ENCODE measurements around the gene LMNB1.

Gene LMNB1

GRCh38 chr5:126854526-126855110 lies 77.7 kb downstream of the LMNB1 start:
- Histone ChIP-seq H3K36me3 (ENCODE audit: insufficient read depth, low read length) (no peaks in the 10 kb centered on the region), H3K4me2 (ENCODE audit: low read length) (no peak overlapping the region), H3K9me3 (ENCODE audit: low read length) (no peaks in the 10 kb centered on the region), H4K20me1 (ENCODE audit: insufficient read depth, low read length) (no peaks in the 10 kb centered on the region), H3K9ac (ENCODE audit: low read length) (no peak overlapping the region), H3K9me2 (ENCODE audit: low read depth, low read length) (no peaks in the 10 kb centered on the region), H2AFZ (ENCODE audit: low read length) (no peak overlapping the region), H3K4me1 (ENCODE audit: insufficient read depth, low read length, severe bottlenecking) (peaks cover 17% of the 10 kb centered on the region), H3K27me3 (ENCODE audit: insufficient read depth, low read length) (no peaks in the 10 kb centered on the region), H3K4me3 (ENCODE audit: low read depth, low read length, poor library complexity, severe bottlenecking) (no peak overlapping the region), H3F3A (ENCODE audit: insufficient read depth, low read length) (no peaks in the 10 kb centered on the region), H3K79me2 (ENCODE audit: insufficient read depth, low read length) (no peaks in the 10 kb centered on the region), H3K27ac (ENCODE audit: low read depth, low read length, poor library complexity, severe bottlenecking) (no peak overlapping the region)
- TF ChIP-seq EZH2 (IDR thresholded peaks at IDR 0.05; ENCODE audit: borderline replicate concordance, low read length) = no peak
- no peak for TF ChIP-seq CTCF (IDR thresholded peaks at IDR 0.05; ENCODE audit: low read length)

- Histone ChIP-seq H3K4me3 (ENCODE audit: low read depth, low read length, poor library complexity, severe bottlenecking) (no peak overlapping the region), H3K9me3 (ENCODE audit: low read length) (no peaks in the 10 kb centered on the region), H3K27ac (ENCODE audit: low read depth, low read length, poor library complexity, severe bottlenecking) (no peak overlapping the region), H3K9me2 (ENCODE audit: low read depth, low read length) (no peaks in the 10 kb centered on the region), H3K4me1 (ENCODE audit: insufficient read depth, low read length, severe bottlenecking) (peaks cover 17% of the 10 kb centered on the region), H3K9ac (ENCODE audit: low read length) (no peak overlapping the region), H3F3A (ENCODE audit: insufficient read depth, low read length) (no peaks in the 10 kb centered on the region), H3K4me2 (ENCODE audit: low read length) (no peak overlapping the region), H3K27me3 (ENCODE audit: insufficient read depth, low read length) (no peaks in the 10 kb centered on the region), H3K36me3 (ENCODE audit: insufficient read depth, low read length) (no peaks in the 10 kb centered on the region), H4K20me1 (ENCODE audit: insufficient read depth, low read length) (no peaks in the 10 kb centered on the region), H3K79me2 (ENCODE audit: insufficient read depth, low read length) (no peaks in the 10 kb centered on the region), H2AFZ (ENCODE audit: low read length) (no peak overlapping the region)
- no peak for TF ChIP-seq EZH2 (IDR thresholded peaks at IDR 0.05; ENCODE audit: borderline replicate concordance, low read length)
- TF ChIP-seq CTCF (IDR thresholded peaks at IDR 0.05; ENCODE audit: low read length) = no peak
Measured at GRCh38 chr5:126855266-126855665, 78.3 kb downstream of the LMNB1 start.

- Histone ChIP-seq H3K27ac (ENCODE audit: low read depth, low read length, poor library complexity, severe bottlenecking) (no peak overlapping the region), H4K20me1 (ENCODE audit: insufficient read depth, low read length) (no peaks in the 10 kb centered on the region), H3K4me2 (ENCODE audit: low read length) (no peak overlapping the region), H3K4me1 (ENCODE audit: insufficient read depth, low read length, severe bottlenecking) (no peaks in the 10 kb centered on the region), H2AFZ (ENCODE audit: low read length) (no peak overlapping the region), H3K4me3 (ENCODE audit: low read depth, low read length, poor library complexity, severe bottlenecking) (no peak overlapping the region), H3K27me3 (ENCODE audit: insufficient read depth, low read length) (no peaks in the 10 kb centered on the region), H3K9me3 (ENCODE audit: low read length) (no peaks in the 10 kb centered on the region), H3K9me2 (ENCODE audit: low read depth, low read length) (no peaks in the 10 kb centered on the region), H3K36me3 (ENCODE audit: insufficient read depth, low read length) (no peaks in the 10 kb centered on the region), H3K9ac (ENCODE audit: low read length) (no peak overlapping the region), H3K79me2 (ENCODE audit: insufficient read depth, low read length) (no peaks in the 10 kb centered on the region), H3F3A (ENCODE audit: insufficient read depth, low read length) (no peaks in the 10 kb centered on the region)
- TF ChIP-seq EZH2 (IDR thresholded peaks at IDR 0.05; ENCODE audit: borderline replicate concordance, low read length) = no peak
- TF ChIP-seq CTCF (IDR thresholded peaks at IDR 0.05; ENCODE audit: low read length) = no peak
Measured at GRCh38 chr5:126857472-126858410, 80.8 kb downstream of the LMNB1 start.

Measured in OCI-LY1 (cell line).